Calu3 (cell line): ENCODE measurements around the gene IL31. TPM values are rescaled to one million over a fixed set of nuclear protein-coding genes. Genes with fewer than 3 reads are reported as not detected.
A peak's percentile ranks its signal among the peaks of the same experiment; 100 is the strongest.

Source experiments
- BruUV-seq: library from RNA; stranded (reverse); fragments of 400-500 nt; replicated peaks from 2 replicates; lab custom pipeline; 2021; lab: Mats Ljungman, UMichigan
- CTCF ChIA-PET: fragments of 300-600 bp; sonication (Branson Sonifier 250); formaldehyde crosslinking; loops from one replicate; lab custom pipeline; 2022; ENCODE audit warnings: antibody characterized with exemption; lab: Charles Lee
- DNase-seq: peaks from one replicate; pipeline ENCODE4 v3.0.0; 2022
- H3K27ac Mint-ChIP-seq: one replicate; pipeline ENCODE4 v1.8.0; 2022; ENCODE audit warnings: mixed read lengths; ENCODE audit not compliant: unreplicated experiment
- H3K27me3 Mint-ChIP-seq: one replicate; pipeline ENCODE4 v1.8.0; 2022; ENCODE audit warnings: mixed read lengths; ENCODE audit not compliant: unreplicated experiment
- H3K36me3 Mint-ChIP-seq: one replicate; pipeline ENCODE4 v1.8.0; 2022; ENCODE audit warnings: mild to moderate bottlenecking, moderate library complexity, mixed read lengths; ENCODE audit not compliant: insufficient read depth, unreplicated experiment
- H3K4me1 Mint-ChIP-seq: one replicate; pipeline ENCODE4 v1.8.0; 2022; ENCODE audit warnings: mild to moderate bottlenecking, low read depth, mixed read lengths; ENCODE audit not compliant: unreplicated experiment
- H3K4me3 Mint-ChIP-seq: one replicate; pipeline ENCODE4 v1.8.0; 2022; ENCODE audit warnings: mild to moderate bottlenecking, low read depth, moderate library complexity, mixed read lengths; ENCODE audit not compliant: unreplicated experiment
- H3K9me3 Mint-ChIP-seq: one replicate; pipeline ENCODE4 v1.8.0; 2022; ENCODE audit warnings: low read depth, mixed read lengths; ENCODE audit not compliant: unreplicated experiment
- intact Hi-C: fragments of 100-400 bp; cut with micrococcal nuclease; formaldehyde crosslinking; loops from one replicate; pipeline ENCODE4 v1.10.0; 2022; ENCODE audit not compliant: unreplicated experiment
- total RNA-seq: library from RNA; stranded (reverse); gene quantifications from 2 replicates; pipeline ENCODE4 v1.2.3, GENCODE V29; 2022
- TF ChIP-seq, protein P1 (sequence below): fragments of 200-600 bp; IDR thresholded peaks from one replicate; pipeline ENCODE4 v1.8.0; 2022; ENCODE audit warnings: antibody characterized with exemption; ENCODE audit not compliant: unreplicated experiment

Gene IL31
- total RNA-seq, 1 experiment from 2014 or later = not detected

DNA sequence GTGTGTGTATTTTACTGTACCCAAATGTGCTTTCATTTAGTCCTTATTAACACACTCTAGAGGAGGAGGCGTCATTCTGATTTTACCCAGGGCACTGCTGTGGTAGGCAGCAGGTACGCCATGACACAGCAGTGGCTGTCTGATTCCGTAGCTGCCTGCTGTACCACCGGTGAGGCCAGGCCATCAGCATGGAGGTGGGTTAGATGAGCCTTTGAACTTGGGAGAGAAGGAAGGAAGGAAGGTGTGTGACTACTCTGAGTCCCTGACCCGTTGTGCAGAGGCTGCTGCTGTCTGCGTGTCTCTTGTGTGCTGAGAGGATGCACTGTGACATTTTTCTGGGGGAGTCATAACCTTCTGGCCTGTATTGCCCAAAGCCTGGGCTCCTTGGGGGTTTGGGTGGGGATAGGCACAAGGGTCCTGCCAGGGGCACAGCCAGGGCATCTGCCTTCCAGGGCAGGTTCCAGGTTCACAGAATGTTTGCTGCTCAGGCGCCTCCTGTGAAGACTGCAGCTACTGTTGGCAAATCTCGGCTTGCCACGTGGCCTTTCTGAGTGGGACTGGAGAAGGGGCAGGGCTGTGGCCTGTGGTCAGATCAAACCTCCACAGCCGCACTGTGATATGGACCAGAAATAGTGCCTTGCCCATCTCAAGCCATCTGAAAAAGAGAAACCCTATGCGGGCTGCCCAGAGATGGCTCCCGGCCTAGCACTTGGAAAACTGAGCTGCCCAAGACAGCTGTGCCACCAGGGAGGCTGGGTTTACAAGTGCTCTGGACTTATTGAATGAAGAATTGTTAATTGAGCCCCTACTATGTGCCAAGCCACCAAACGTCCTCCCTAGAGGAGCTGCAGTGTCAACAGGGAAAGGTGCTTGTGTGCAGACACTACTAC, 48.3 kb downstream of the IL31 start:
- H3K27me3 Mint-ChIP-seq = no peaks in the 10 kb centered on the region
- no peak for DNase-seq
- peaks cover 4% of the 10 kb centered on the region for H3K36me3 Mint-ChIP-seq
- no peaks in the 10 kb centered on the region for H3K9me3 Mint-ChIP-seq
- no peak overlapping the region for H3K4me3 Mint-ChIP-seq
- TF ChIP-seq, protein P1, sequence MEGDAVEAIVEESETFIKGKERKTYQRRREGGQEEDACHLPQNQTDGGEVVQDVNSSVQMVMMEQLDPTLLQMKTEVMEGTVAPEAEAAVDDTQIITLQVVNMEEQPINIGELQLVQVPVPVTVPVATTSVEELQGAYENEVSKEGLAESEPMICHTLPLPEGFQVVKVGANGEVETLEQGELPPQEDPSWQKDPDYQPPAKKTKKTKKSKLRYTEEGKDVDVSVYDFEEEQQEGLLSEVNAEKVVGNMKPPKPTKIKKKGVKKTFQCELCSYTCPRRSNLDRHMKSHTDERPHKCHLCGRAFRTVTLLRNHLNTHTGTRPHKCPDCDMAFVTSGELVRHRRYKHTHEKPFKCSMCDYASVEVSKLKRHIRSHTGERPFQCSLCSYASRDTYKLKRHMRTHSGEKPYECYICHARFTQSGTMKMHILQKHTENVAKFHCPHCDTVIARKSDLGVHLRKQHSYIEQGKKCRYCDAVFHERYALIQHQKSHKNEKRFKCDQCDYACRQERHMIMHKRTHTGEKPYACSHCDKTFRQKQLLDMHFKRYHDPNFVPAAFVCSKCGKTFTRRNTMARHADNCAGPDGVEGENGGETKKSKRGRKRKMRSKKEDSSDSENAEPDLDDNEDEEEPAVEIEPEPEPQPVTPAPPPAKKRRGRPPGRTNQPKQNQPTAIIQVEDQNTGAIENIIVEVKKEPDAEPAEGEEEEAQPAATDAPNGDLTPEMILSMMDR = no peak
- BruUV-seq = no TSS peak
- peaks cover 26% of the 10 kb centered on the region for H3K4me1 Mint-ChIP-seq
- CTCF ChIA-PET = interaction anchor here (0.5 to 1.0 kb wide), 2 partner anchors 45 to 87 kb away, joined by 3 read pairs; no protein-coding TSS in a partner anchor
- no peak overlapping the region for H3K27ac Mint-ChIP-seq
- intact Hi-C loops = no loop called here

DNA sequence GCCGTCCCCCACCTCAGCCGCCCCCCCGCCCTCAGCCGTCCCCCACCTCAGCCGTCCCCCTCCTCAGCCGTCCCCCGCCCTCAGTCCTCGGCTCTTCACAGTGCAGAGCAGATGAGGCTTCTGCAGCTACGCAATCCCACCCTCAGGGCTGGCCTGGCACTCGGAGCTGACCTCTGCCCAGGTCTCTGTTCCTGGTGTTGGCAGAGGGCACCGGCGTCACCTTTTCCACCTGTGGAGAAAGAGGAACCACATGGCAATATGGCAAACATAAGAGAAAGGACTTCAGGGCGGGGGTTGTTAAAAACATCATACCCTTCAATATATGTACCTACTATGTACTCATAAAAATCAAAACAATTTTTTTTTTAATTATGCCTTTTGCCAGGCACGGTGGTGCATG, 49.7 kb downstream of the IL31 start:
- TF ChIP-seq, protein P1 = no peak
- CTCF ChIA-PET = interaction anchor here (0.6 to 2.3 kb wide), 5 partner anchors 43 to 222 kb away, joined by 3 to 20 read pairs (median 4); no protein-coding TSS in a partner anchor
- no TSS peak for BruUV-seq
- no peaks in the 10 kb centered on the region for H3K27me3 Mint-ChIP-seq
- intact Hi-C loops = loop anchor here (5.0 kb wide), 1 partner anchor 427 kb away; no protein-coding TSS in a partner anchor
- no peak overlapping the region for H3K27ac Mint-ChIP-seq
- no peak overlapping the region for H3K4me3 Mint-ChIP-seq
- no peak for DNase-seq
- H3K4me1 Mint-ChIP-seq = peaks cover 26% of the 10 kb centered on the region
- no peaks in the 10 kb centered on the region for H3K9me3 Mint-ChIP-seq
- peaks cover 4% of the 10 kb centered on the region for H3K36me3 Mint-ChIP-seq

DNA sequence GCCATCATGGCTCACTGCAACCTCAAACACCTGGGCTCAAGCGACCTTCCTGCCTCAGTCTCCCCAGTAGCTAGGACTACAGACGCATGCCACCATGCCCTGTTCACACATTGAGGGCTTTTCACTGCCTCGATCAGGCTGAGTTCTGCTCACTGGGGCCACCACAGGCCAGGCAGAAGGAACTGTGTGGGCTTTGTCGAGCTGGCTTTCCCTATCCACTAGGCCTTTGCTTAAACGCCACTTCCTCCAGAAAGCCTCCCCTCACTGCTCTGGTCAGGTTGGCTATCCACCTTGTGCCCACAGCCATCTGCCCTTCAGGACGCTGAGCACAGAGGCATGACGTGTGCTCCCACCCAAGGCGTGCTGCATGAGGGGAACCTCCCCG, 50.3 kb downstream of the IL31 start:
- Mint-ChIP-seq H3K4me3 (no peak overlapping the region), H3K4me1 (peaks cover 26% of the 10 kb centered on the region), H3K27me3 (no peaks in the 10 kb centered on the region), H3K27ac (peak overlapping the region; percentile 1), H3K9me3 (no peaks in the 10 kb centered on the region), H3K36me3 (peaks cover 4% of the 10 kb centered on the region)
- TF ChIP-seq, protein P1 = no peak
- CTCF ChIA-PET = interaction anchor here (0.6 to 2.3 kb wide), 6 partner anchors 11 to 72 kb away, joined by 3 to 20 read pairs (median 6); no protein-coding TSS in a partner anchor
- intact Hi-C loops = loop anchor here (1.0 to 5.0 kb wide), 2 partner anchors 69 to 426 kb away; no protein-coding TSS in a partner anchor
- BruUV-seq = no TSS peak
- no peak for DNase-seq

DNA sequence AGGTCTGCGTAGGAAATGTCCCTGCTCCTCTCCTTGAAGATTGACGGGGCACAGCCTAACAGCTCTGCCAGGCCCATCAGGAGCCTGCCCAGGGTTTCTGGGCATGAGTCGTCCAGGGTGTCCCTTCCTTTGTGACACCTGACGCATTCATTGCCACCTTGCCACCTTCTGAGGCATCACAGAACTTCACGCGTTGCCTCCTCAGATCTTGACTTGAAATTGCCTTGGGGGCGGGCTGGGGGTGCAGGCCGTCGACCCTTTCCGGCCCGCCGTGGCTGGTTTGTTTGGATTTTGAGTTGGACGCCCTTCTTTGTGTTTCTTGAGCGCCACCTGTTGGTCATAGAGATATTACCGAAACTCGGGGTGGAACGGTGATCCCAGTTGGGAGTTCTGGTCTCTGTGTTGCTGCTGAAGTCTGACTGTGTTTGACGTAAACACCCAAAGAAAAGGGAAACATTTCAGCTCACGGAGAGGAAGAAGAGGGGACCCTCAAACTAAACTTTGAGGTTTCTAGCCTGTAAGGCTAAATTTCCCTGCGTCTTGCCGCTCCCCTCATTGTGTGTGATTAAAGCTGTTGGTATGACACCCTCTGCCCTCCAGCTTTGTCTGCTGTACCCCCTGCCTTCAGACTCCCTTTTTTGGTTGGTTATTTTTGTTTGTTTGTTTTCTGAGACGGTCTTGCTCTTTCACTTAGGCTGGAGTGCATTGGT, 50.8 kb downstream of the IL31 start:
- peak; percentile 81 for DNase-seq
- BruUV-seq = no TSS peak
- intact Hi-C loops = loop anchor here (1.0 to 5.0 kb wide), 2 partner anchors 69 to 426 kb away; no protein-coding TSS in a partner anchor
- Mint-ChIP-seq H3K4me1 (peaks cover 27% of the 10 kb centered on the region), H3K27me3 (no peaks in the 10 kb centered on the region), H3K9me3 (no peaks in the 10 kb centered on the region), H3K27ac (peak overlapping the region; percentile 1), H3K4me3 (peak overlapping the region; percentile 5), H3K36me3 (peaks cover 4% of the 10 kb centered on the region)
- TF ChIP-seq, protein P1 = no peak
- CTCF ChIA-PET = interaction anchor here (0.6 to 2.3 kb wide), 7 partner anchors 12 to 71 kb away, joined by 3 to 20 read pairs (median 4); partner anchors contain the start of gene MLXIP
